Endothelial cell of umbilical vein (primary cell): Measurements from ENCODE around the gene IFI27L2. TPM values are rescaled to one million over a fixed set of nuclear protein-coding genes. Genes with fewer than 3 reads are reported as not detected.

Experiments used
- BruUV-seq: library from RNA; stranded (reverse); fragments of 400-500 nt; replicated peaks from 2 replicates; lab custom pipeline; 2021; lab: Mats Ljungman, UMichigan
- CTCF ChIA-PET: fragments of 300-600, 350-600 bp; sonication (Branson Sonifier 250); formaldehyde crosslinking; loops from one replicate; lab custom pipeline; 2021; ENCODE audit warnings: antibody characterized with exemption, inconsistent platforms; lab: Charles Lee
- POLR2A ChIA-PET: fragments of 300-600, 350-600 bp; sonication (Branson Sonifier 250); formaldehyde crosslinking; loops from one replicate; lab custom pipeline; 2021; ENCODE audit warnings: antibody characterized with exemption, inconsistent platforms; lab: Charles Lee
- DNase-seq: peaks from one replicate; pipeline ENCODE4 v3.0.0-alpha.2; 2011; ENCODE audit warnings: low read depth, low spot score
- FAIRE-seq: peaks from 2 replicates; lab custom pipeline; 2011; peaks lifted over from hg19 to GRCh38; lab: Jason Lieb, UNC
- H2AFZ ChIP-seq: 2 replicates; pipeline ENCODE4 v1.6.0; 2012; ENCODE audit warnings: low read depth, low read length, control low read depth, inconsistent platforms
- H3K27ac ChIP-seq: 2 replicates; pipeline ENCODE4 v1.5.1; 2011; ENCODE audit warnings: low read depth, mild to moderate bottlenecking, control low read depth, low read length, moderate library complexity; ENCODE audit not compliant: insufficient read depth
- H3K27me3 ChIP-seq, 2 experiments: 2 replicates each; pipeline versions ENCODE4 v1.6.0 to v1.6.1; 2011; ENCODE audit warnings: low read length in 2 of 2, mixed read lengths in 1 of 2; ENCODE audit not compliant: control insufficient read depth in 2 of 2, insufficient read depth in 2 of 2
- H3K36me3 ChIP-seq, 2 experiments: 2 replicates in 1 of 2; 3 replicates in 1 of 2; pipeline ENCODE4 v1.5.1; 2011; ENCODE audit warnings: low read length in 2 of 2, mild to moderate bottlenecking in 1 of 2, moderate library complexity in 1 of 2; ENCODE audit not compliant: control insufficient read depth in 2 of 2, insufficient read depth in 2 of 2; ENCODE audit errors: extremely low read depth in 1 of 2
- H3K4me1 ChIP-seq: 3 replicates; pipeline ENCODE4 v1.5.1; 2011; ENCODE audit warnings: mild to moderate bottlenecking, low read length; ENCODE audit not compliant: control insufficient read depth, insufficient read depth; ENCODE audit errors: extremely low read depth
- H3K4me2 ChIP-seq: 2 replicates; pipeline ENCODE4 v1.6.1; 2011; ENCODE audit warnings: low read length, control low read depth, mixed read lengths; ENCODE audit not compliant: insufficient read depth
- H3K4me3 ChIP-seq, 3 experiments: fragments of 200-600 bp in 1 of 3; sonication (generic), shearing (Covaris generic) in 1 of 3; replicated peaks in 1 of 3; 2 replicates each; pipeline ENCODE4 v1.5.1; 2011 to 2016; ENCODE audit warnings: control low read depth in 3 of 3, low read length in 3 of 3, mild to moderate bottlenecking in 2 of 3, inconsistent platforms in 1 of 3, low read depth in 1 of 3, moderate library complexity in 1 of 3; ENCODE audit not compliant: insufficient read depth in 1 of 3
- H3K79me2 ChIP-seq: 2 replicates; pipeline ENCODE4 v1.6.0; 2012; ENCODE audit warnings: low read length, inconsistent platforms; ENCODE audit not compliant: control insufficient read depth, insufficient read depth
- H3K9ac ChIP-seq: replicated peaks from 2 replicates; pipeline ENCODE3; 2011; ENCODE audit warnings: low read length, control low read depth; ENCODE audit not compliant: insufficient read depth; ENCODE audit errors: extremely low read depth
- H3K9me1 ChIP-seq: replicated peaks from 3 replicates; pipeline ENCODE4 v1.6.0; 2011; ENCODE audit warnings: mild to moderate bottlenecking, low read length; ENCODE audit not compliant: control insufficient read depth, insufficient read depth; ENCODE audit errors: extremely low read depth
- H3K9me3 ChIP-seq: replicated peaks from 2 replicates; pipeline ENCODE4 v1.5.1; 2012; ENCODE audit warnings: low read length, inconsistent platforms; ENCODE audit not compliant: control insufficient read depth, insufficient read depth
- H4K20me1 ChIP-seq: replicated peaks from 2 replicates; pipeline ENCODE3; 2011; ENCODE audit warnings: mild to moderate bottlenecking, low read length; ENCODE audit not compliant: control insufficient read depth, insufficient read depth; ENCODE audit errors: extremely low read depth
- CTCF ChIP-seq, 2 donors: IDR thresholded peaks; 1 replicate in 1 of 2; 2 replicates in 1 of 2; pipeline ENCODE4 v1.5.1; 2011; ENCODE audit warnings: low read length in 2 of 2, mild to moderate bottlenecking in 2 of 2, moderate library complexity in 2 of 2, control low read depth in 1 of 2, inconsistent platforms in 1 of 2, low read depth in 1 of 2; ENCODE audit not compliant: insufficient read depth in 1 of 2; ENCODE audit errors: extremely low read depth in 1 of 2
- EZH2 ChIP-seq: IDR thresholded peaks from 2 replicates; pipeline ENCODE4 v1.6.1; 2012; ENCODE audit warnings: borderline replicate concordance, low read depth, mild to moderate bottlenecking, moderate library complexity, low read length, inconsistent platforms; ENCODE audit not compliant: severe bottlenecking
- FOS ChIP-seq: IDR thresholded peaks from 2 replicates; pipeline ENCODE4 v1.6.1; 2011; ENCODE audit warnings: mild to moderate bottlenecking, low read length, moderate library complexity, borderline replicate concordance; ENCODE audit not compliant: insufficient read depth
- GATA2 ChIP-seq: IDR thresholded peaks from 2 replicates; pipeline ENCODE4 v1.7.0; 2011; ENCODE audit warnings: low read depth, mild to moderate bottlenecking, moderate library complexity, mixed read lengths, low read length; ENCODE audit not compliant: insufficient read length, insufficient read depth
- JUN ChIP-seq: IDR thresholded peaks from 2 replicates; pipeline ENCODE4 v1.6.1; 2011; ENCODE audit warnings: borderline replicate concordance, low read depth; ENCODE audit not compliant: insufficient read length, insufficient read depth
- MYC ChIP-seq: IDR thresholded peaks from one replicate; pipeline ENCODE4 v1.6.1; 2011; ENCODE audit warnings: mild to moderate bottlenecking, low read depth, low read length
- POLR2A ChIP-seq: IDR thresholded peaks from 2 replicates; pipeline ENCODE4 v1.6.1; 2012; ENCODE audit warnings: low read depth, mild to moderate bottlenecking, control low read depth, low read length
- POLR2AphosphoS5 ChIP-seq: IDR thresholded peaks from 2 replicates; pipeline ENCODE4 v1.6.1; 2012; ENCODE audit warnings: low read depth, mild to moderate bottlenecking, control low read depth, low read length, moderate library complexity; ENCODE audit not compliant: insufficient read depth
- dilution Hi-C: fragments of 300-500 bp; cut with MboI; formaldehyde crosslinking; loops from one replicate; pipeline ENCODE4 v1.15.0; 2019; ENCODE audit warnings: low sequenced_read_pairs; ENCODE audit not compliant: extremely low pct_ligation_motif_present
- intact Hi-C: fragments of 100-400 bp; cut with micrococcal nuclease; formaldehyde crosslinking; loops from one replicate; pipeline ENCODE4 v1.10.0; 2022
- polyA plus RNA-seq, 4 experiments: library from polyadenylated mRNA; depleted of rRNA in 3 of 4; stranded (reverse) in 3 of 4; unstranded in 1 of 4; fragments of >200 nt; gene quantifications; 2 replicates each; pipeline versions ENCODE4 v1.2.1 to v1.2.3, GENCODE V29; 2011 to 2012; ENCODE audit warnings: missing spikeins in 1 of 4
- total RNA-seq: library from RNA; stranded (reverse); gene quantifications from 2 replicates; pipeline ENCODE4 v1.2.3, GENCODE V29; 2021
- TF ChIP-seq, protein P1 (sequence below): IDR thresholded peaks from 2 replicates; pipeline ENCODE4 v1.6.1; 2011; ENCODE audit not compliant: insufficient read depth, insufficient read length

Gene IFI27L2
- total and polyA plus RNA-seq, 2 donors (not counting 3 experiments of a cell fraction or from before 2014, with no cell fraction given), result 28.7 to 82.9 TPM

DNA sequence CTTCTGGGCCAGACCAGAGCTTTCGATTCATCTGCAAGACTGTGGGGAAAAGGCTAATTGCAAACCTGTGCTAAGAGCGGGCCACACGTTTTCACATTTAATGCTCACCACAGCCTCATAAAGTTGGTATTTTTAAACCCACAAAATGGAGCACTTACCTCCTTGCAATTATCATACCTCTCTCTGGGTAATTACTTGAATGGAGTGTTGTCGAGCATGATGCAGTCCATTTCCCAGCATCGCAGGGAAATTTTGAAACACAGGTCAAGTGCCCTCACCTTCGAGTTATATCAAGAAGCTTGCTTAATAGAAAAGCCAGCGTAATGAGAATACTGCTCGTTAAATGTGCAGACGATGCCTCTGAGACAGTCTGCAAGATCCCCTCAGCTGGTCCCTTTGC is 8.8 kb upstream of the IFI27L2 start:
- no peak overlapping the region for H3K9ac ChIP-seq
- H3K9me3 ChIP-seq, result no peaks in the 10 kb centered on the region
- H3K79me2 ChIP-seq, result no peaks in the 10 kb centered on the region
- H3K27ac ChIP-seq, result no peak overlapping the region
- H2AFZ ChIP-seq, result no peak overlapping the region
- FAIRE-seq (no peak), DNase-seq (no peak)
- POLR2A ChIA-PET, result no interaction called here
- H3K36me3 ChIP-seq, result no peaks in the 10 kb centered on the region
- dilution Hi-C loops, result no loop called here
- intact Hi-C loops, result loop anchor here (10.0 kb wide), 2 partner anchors 407 to 483 kb away; no protein-coding TSS in a partner anchor
- TF ChIP-seq POLR2A, result no peak
- no peak for TF ChIP-seq MYC
- TF ChIP-seq CTCF (IDR thresholded peaks at IDR 0.05; ENCODE audit: extremely low read depth in 1 of 2, insufficient read depth in 1 of 2, low read depth in 1 of 2, low read length in 2 of 2), result no peak
- TF ChIP-seq POLR2AphosphoS5, result no peak
- no peak for TF ChIP-seq JUN
- no peak for TF ChIP-seq EZH2
- TF ChIP-seq, protein P1, sequence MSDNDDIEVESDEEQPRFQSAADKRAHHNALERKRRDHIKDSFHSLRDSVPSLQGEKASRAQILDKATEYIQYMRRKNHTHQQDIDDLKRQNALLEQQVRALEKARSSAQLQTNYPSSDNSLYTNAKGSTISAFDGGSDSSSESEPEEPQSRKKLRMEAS, result no peak
- no peak for TF ChIP-seq FOS
- no peak for TF ChIP-seq GATA2
- H3K27me3 ChIP-seq, result peaks cover 3 to 11% of the 10 kb centered on the region in 2 experiments
- no TSS peak for BruUV-seq
- H4K20me1 ChIP-seq, result no peaks in the 10 kb centered on the region
- H3K4me3 ChIP-seq, result no peak overlapping the region
- CTCF ChIA-PET, result interaction anchor here (1.2 to 4.1 kb wide), 5 partner anchors 9 to 198 kb away, joined by 4 to 347 read pairs (median 13); partner anchors contain the start of gene IFI27L2
- no peaks in the 10 kb centered on the region for H3K9me1 ChIP-seq
- no peak overlapping the region for H3K4me2 ChIP-seq
- H3K4me1 ChIP-seq, result no peaks in the 10 kb centered on the region
